WTC11 (cell line): Measurements from ENCODE around the gene ZNF830.

Experiments used
- CREM ChIP-seq: sonication (generic); formaldehyde crosslinking; IDR thresholded peaks from 2 replicates; pipeline ENCODE4 v1.8.1; 2022; ENCODE audit warnings: mild to moderate bottlenecking, missing genetic modification reagents, moderate library complexity
- FOXP1 ChIP-seq: sonication (generic); formaldehyde crosslinking; IDR thresholded peaks from 2 replicates; pipeline ENCODE4 v1.8.0; 2022; ENCODE audit warnings: missing genetic modification reagents, mild to moderate bottlenecking, moderate library complexity, borderline replicate concordance
- GRHL2 ChIP-seq: fragments of 250-450 bp; sonication (Bioruptor Pico); IDR thresholded peaks from 2 replicates; pipeline ENCODE4 v1.8.0; 2022; ENCODE audit warnings: mild to moderate bottlenecking, moderate library complexity; ENCODE audit not compliant: insufficient replicate concordance, severe bottlenecking
- JUN ChIP-seq: sonication (generic); formaldehyde crosslinking; IDR thresholded peaks from 2 replicates; pipeline ENCODE4 v1.8.0; 2023; ENCODE audit warnings: mild to moderate bottlenecking, missing genetic modification reagents
- NFATC4 ChIP-seq: fragments of 250-450 bp; sonication (Bioruptor Pico); IDR thresholded peaks from 2 replicates; pipeline ENCODE4 v1.9.0; 2021; ENCODE audit warnings: mild to moderate bottlenecking
- TEAD4 ChIP-seq: sonication (generic); formaldehyde crosslinking; IDR thresholded peaks from 2 replicates; pipeline ENCODE4 v1.8.0; 2022; ENCODE audit warnings: mild to moderate bottlenecking, missing genetic modification reagents
- ZNF232 ChIP-seq: sonication (generic); formaldehyde crosslinking; IDR thresholded peaks from 2 replicates; pipeline ENCODE4 v1.8.0; 2022; ENCODE audit warnings: mild to moderate bottlenecking, missing genetic modification reagents
- ZNF671 ChIP-seq: fragments of 250-450 bp; sonication (Bioruptor Pico); IDR thresholded peaks from 2 replicates; pipeline ENCODE4 v1.8.0; 2021; ENCODE audit warnings: mild to moderate bottlenecking
- TF ChIP-seq, protein P1 (sequence below): sonication (generic); formaldehyde crosslinking; IDR thresholded peaks from 2 replicates; pipeline ENCODE4 v1.8.1; 2023; ENCODE audit warnings: mild to moderate bottlenecking, missing genetic modification reagents, moderate library complexity
- TF ChIP-seq, protein P2 (sequence below): fragments of 200-600 bp; IDR thresholded peaks from 2 replicates; pipeline ENCODE4 v1.8.0; 2022; ENCODE audit warnings: antibody characterized with exemption
- TF ChIP-seq, protein P3 (sequence below): sonication (generic); formaldehyde crosslinking; IDR thresholded peaks from 2 replicates; pipeline ENCODE4 v1.8.1; 2022; ENCODE audit warnings: low read depth, mild to moderate bottlenecking, moderate library complexity, missing genetic modification reagents, borderline replicate concordance
- TF ChIP-seq, protein P4 (sequence below): sonication (generic); formaldehyde crosslinking; IDR thresholded peaks from 2 replicates; pipeline ENCODE4 v1.8.0; 2022; ENCODE audit warnings: mild to moderate bottlenecking, missing genetic modification reagents
- TF ChIP-seq, protein P5 (sequence below): sonication (generic); formaldehyde crosslinking; conservative IDR thresholded peaks from 2 replicates; pipeline ENCODE4 v1.8.1; 2022; ENCODE audit warnings: mild to moderate bottlenecking, missing genetic modification reagents
- TF ChIP-seq, protein P6 (sequence below): fragments of 250-450 bp; sonication (Bioruptor Pico); conservative IDR thresholded peaks from 2 replicates; pipeline ENCODE4 v1.9.0; 2021; ENCODE audit warnings: mild to moderate bottlenecking

DNA sequence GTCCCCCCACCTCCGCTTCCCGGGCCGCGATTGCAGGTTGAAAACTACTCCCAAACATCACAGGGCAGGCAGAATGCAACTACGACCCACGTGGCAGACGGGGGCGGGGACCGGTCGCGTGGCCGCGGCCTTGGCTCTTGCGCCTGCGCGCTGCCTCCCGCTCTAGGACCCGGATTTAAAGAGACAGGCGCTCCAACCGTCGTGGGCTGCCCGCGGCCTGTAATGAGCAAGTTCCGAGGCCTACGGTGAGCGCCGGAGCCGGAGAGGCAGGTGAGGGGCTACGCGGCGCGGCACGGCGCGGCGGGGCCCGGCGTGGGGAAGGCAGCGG, 19.0 kb downstream of the ZNF830 start, which contains the start of gene LIG3:
- TF ChIP-seq, protein P1, sequence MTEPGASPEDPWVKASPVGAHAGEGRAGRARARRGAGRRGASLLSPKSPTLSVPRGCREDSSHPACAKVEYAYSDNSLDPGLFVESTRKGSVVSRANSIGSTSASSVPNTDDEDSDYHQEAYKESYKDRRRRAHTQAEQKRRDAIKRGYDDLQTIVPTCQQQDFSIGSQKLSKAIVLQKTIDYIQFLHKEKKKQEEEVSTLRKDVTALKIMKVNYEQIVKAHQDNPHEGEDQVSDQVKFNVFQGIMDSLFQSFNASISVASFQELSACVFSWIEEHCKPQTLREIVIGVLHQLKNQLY (CRISPR knock-in tag), result no peak
- TF ChIP-seq, protein P2, sequence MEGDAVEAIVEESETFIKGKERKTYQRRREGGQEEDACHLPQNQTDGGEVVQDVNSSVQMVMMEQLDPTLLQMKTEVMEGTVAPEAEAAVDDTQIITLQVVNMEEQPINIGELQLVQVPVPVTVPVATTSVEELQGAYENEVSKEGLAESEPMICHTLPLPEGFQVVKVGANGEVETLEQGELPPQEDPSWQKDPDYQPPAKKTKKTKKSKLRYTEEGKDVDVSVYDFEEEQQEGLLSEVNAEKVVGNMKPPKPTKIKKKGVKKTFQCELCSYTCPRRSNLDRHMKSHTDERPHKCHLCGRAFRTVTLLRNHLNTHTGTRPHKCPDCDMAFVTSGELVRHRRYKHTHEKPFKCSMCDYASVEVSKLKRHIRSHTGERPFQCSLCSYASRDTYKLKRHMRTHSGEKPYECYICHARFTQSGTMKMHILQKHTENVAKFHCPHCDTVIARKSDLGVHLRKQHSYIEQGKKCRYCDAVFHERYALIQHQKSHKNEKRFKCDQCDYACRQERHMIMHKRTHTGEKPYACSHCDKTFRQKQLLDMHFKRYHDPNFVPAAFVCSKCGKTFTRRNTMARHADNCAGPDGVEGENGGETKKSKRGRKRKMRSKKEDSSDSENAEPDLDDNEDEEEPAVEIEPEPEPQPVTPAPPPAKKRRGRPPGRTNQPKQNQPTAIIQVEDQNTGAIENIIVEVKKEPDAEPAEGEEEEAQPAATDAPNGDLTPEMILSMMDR, result no peak
- TF ChIP-seq ZNF232 (CRISPR knock-in tag) (peak; percentile 78; the same call in 1 of the 2 replicates), GRHL2 (no peak), ZNF671 (no peak), NFATC4 (CRISPR knock-in tag) (no peak), TEAD4 (CRISPR knock-in tag) (no peak), FOXP1 (CRISPR knock-in tag) (no peak; the same call in 1 of the 2 replicates), JUN (no peak), CREM (CRISPR knock-in tag) (no peak)
- TF ChIP-seq, protein P3, sequence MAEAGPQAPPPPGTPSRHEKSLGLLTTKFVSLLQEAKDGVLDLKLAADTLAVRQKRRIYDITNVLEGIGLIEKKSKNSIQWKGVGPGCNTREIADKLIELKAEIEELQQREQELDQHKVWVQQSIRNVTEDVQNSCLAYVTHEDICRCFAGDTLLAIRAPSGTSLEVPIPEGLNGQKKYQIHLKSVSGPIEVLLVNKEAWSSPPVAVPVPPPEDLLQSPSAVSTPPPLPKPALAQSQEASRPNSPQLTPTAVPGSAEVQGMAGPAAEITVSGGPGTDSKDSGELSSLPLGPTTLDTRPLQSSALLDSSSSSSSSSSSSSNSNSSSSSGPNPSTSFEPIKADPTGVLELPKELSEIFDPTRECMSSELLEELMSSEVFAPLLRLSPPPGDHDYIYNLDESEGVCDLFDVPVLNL (CRISPR knock-in tag), result no peak
- TF ChIP-seq, protein P4, sequence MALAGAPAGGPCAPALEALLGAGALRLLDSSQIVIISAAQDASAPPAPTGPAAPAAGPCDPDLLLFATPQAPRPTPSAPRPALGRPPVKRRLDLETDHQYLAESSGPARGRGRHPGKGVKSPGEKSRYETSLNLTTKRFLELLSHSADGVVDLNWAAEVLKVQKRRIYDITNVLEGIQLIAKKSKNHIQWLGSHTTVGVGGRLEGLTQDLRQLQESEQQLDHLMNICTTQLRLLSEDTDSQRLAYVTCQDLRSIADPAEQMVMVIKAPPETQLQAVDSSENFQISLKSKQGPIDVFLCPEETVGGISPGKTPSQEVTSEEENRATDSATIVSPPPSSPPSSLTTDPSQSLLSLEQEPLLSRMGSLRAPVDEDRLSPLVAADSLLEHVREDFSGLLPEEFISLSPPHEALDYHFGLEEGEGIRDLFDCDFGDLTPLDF, result peak; percentile 73; the same call in 1 of the 2 replicates
- TF ChIP-seq, protein P5, sequence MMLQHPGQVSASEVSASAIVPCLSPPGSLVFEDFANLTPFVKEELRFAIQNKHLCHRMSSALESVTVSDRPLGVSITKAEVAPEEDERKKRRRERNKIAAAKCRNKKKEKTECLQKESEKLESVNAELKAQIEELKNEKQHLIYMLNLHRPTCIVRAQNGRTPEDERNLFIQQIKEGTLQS (CRISPR knock-in tag), result no peak
- TF ChIP-seq, protein P6, sequence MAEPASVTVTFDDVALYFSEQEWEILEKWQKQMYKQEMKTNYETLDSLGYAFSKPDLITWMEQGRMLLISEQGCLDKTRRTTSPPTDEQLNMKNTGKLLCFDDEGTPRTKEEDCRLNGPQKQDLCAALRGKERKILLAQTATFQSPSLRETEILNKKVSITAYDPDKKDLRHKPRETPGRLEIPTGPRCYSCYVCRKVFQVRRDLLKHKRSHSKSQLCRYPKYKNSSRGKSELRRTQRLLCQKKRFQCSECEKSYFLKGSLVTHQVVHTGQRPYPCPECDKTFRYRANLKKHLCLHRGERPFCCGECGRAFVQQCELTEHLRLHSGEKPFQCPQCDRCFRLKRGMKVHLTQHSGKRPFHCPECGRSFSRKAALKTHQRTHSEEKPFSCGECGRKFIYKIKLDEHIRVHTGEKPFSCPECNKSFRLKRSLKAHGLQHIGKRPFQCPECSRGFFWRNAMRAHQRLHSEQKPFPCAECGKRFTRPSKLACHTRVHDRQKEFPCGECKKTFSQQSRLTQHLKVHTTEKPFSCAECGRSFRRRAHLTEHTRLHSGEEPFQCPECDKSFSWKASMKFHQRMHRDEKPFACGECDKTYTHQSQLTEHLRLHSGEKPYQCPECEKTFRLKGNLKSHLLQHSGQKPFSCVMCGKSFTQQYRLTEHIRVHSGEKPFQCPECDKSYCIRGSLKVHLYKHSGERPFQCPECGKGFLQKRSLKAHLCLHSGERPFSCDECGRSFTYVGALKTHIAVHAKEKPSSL, result no peak
